Measurements from ENCODE around the gene ABCB1.

ABCB1 gene

DNA sequence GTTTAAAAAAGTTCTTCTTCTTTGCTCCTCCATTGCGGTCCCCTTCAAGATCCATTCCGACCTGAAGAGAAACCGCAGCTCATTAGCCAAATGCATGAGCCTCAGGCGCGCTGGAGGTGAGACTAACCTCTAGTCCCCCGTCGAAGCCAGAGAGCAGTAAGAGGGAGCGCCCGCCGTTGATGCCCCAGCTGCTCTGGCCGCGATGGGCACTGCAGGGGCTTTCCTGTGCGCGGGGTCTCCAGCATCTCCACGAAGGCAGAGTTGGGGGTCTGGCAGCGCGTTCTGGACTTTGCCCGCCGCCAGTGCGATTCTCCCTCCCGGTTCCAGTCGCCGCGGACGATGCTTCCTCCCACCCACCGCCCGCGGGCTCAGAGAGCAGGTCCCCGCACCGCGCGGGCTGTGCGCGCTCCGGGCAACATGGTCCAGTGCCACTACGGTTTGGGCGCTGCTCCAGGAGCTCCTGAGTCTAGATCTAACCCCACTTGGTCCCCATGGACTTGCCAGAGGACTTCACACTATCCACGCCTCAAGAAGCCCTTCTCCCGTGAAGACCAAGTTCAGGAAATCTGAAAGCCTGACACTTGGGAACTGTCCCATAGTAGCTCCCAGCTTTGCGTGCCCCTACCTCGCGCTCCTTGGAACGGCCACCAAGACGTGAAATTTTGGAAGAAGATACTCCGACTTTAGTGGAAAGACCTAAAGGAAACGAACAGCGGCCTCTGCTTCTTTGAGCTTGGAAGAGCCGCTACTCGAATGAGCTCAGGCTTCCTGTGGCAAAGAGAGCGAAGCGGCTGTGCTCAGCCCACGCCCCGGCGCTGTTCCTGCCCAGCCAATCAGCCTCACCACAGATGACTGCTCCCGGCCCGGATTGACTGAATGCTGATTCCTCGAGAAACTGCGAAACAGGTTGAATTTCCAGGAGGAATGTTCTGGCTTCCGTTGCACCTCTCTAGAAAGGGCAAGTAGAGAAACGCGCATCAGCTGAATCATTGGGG lies at the start of gene ABCB1:
TSS of gene ABCB1 (minus strand) at position 755 of the 995 bp plus-strand sequence. CDS start at position 55, 700 bp downstream.
- peak; percentile 22 for DNase-seq (ENCODE audit: low spot score)

DNA sequence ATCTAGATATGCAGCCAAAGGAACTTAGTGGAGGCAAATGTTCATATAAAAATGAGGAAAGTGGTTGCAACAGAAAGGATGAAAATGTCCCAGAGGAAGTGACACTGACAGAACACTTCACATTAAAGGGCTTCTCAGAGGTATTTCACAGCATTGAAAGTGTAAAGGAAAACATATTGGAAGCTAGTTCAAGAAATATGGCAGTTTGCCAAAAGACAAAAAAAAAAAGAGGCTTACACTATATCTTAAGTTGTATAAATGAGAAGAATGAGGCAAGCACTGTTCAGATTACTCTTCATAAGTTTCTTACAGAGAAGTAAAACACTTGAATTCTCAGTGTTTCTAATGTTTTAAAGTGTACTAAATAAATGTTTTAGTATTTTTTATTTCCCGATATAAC lies 47.6 kb upstream of the ABCB1 start:
- DNase-seq (ENCODE audit: low spot score), result no peak

DNA sequence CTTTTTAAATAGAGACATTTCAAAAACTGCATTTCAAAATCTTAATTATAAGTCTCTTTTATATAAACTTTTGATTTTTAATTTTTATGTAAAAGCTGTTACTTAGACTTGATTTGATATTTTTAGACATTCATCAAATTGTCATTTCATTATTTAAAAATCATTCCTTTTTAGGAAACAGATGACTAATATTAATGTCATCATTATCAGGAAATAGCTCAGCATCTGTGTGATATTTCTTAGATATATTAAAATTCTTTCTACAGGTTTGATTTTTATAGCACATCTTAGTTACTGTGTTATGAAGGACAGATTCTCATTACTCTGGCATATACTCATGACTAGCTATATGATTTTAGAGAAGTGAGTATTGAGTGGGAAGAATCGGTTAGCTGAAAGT lies 44.8 kb upstream of the ABCB1 start:
- no peak for DNase-seq (ENCODE audit: low spot score)

GRCh38 chr7:87635921-87636320 lies 35.2 kb upstream of the ABCB1 start:
- no peak for DNase-seq (ENCODE audit: low spot score)

GRCh38 chr7:87628780-87629569 lies 28.3 kb upstream of the ABCB1 start:
- no peak for DNase-seq (ENCODE audit: low spot score)

DNA sequence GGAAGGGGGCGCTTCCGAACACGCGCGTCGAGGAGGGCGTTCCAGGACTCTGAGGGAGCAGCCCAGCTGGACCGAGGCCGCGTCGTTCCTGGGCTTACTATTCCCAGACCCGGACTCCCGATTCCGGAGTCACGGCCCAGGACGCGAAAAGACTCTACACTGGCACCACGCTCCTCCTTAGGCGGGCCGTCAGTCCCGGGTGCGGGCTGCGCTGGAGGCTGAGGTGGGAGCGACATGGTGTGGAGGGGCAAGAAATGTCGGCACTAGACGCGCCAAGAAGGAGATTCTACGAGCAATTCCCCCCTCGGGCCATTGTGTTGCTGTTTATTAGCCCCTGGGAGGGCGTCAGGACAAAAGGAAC lies 26.9 kb upstream of the ABCB1 start:
- DNase-seq (ENCODE audit: low spot score), result no peak

- DNase-seq (ENCODE audit: low spot score), result no peak
Observed at GRCh38 chr7:87625101-87625500, 24.4 kb upstream of the ABCB1 start.

DNA sequence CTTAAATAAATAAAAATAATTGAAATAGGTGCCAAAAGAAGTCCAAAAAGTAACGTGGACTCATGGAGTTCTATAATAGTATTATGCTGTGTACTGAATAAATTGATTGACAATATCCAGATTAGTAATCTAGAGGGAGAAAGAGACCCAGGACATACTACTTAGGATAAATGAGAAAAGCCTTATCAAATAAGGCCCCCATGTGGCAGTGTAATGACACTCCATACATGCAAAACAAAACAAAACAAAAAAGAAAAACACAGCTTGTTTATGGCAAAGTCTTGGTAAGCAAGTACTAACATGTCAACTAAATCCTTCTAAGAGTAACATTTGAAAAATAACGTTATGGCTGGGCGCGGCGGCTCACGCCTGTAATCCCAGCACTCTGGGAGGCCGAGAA lies 23.9 kb upstream of the ABCB1 start:
- DNase-seq (ENCODE audit: low spot score), result no peak

DNA sequence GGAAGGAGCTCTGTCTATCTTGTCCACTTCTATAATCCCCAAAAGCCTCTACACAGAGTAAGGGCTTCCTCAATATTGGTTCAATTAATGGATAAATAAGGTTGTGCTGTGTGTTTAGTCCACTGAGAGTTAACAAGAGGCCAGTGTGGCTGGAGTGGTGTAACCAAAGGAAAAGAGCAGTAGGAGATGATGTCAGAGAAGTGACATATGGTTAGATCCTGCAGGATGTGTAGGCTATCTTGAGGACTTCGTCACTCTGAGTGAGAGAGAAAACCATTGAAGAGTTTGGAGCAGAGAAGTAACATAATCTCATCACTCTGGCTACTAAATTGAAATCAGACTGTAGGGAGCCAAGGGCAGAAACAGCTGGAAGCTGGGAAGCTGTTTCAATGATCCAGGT lies 14.5 kb upstream of the ABCB1 start:
- DNase-seq (ENCODE audit: low spot score), result no peak

GRCh38 chr7:87609916-87610315 lies 9.2 kb upstream of the ABCB1 start:
- DNase-seq (ENCODE audit: low spot score), result no peak

- no peak for DNase-seq (ENCODE audit: low spot score)
Observed at GRCh38 chr7:87608431-87608830, 7.7 kb upstream of the ABCB1 start.

- DNase-seq (ENCODE audit: low spot score), result no peak
Observed at GRCh38 chr7:87604264-87604663, 3.6 kb upstream of the ABCB1 start.

GRCh38 chr7:87599336-87599735 lies 1.3 kb downstream of the ABCB1 start:
- no peak for DNase-seq (ENCODE audit: low spot score)

DNA sequence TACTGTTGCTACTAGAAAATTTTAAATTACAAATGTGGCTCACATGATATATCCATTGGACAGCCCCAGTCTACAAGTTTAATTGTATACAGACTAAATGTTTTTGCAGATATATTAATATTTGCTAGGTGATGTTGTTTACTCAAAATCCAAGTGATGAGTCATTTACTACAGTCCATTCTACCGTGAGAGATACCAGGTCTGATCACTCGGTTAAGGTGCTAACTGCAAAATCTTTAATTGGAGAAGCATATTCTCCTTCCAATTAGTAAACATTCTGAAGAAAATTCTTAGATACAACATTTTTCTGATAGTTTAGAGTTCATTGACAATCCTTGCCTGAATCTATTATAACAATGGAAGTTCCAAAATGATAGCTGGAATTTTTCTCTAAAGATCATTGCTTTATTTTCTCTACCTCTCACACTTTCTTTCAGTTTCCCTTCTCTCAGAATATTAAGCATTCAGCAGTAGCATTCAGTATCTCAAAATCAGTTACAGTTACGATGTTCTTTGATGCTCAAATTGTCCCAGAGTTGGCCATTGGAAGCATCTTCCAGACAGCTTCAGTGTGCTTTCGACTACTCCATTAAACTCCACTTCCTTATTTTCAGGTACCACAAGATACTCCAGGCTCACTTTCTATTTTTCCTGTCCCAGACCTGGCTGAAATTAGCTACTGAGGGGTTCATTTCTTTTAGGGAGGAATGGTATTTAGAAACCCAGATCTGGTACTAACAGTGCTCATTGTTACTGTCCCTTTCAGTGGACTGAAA lies 2.3 kb downstream of the ABCB1 start:
- DNase-seq (ENCODE audit: low spot score), result no peak

- DNase-seq (ENCODE audit: low spot score), result no peak
Observed at GRCh38 chr7:87596696-87597095, 4.0 kb downstream of the ABCB1 start.

DNA sequence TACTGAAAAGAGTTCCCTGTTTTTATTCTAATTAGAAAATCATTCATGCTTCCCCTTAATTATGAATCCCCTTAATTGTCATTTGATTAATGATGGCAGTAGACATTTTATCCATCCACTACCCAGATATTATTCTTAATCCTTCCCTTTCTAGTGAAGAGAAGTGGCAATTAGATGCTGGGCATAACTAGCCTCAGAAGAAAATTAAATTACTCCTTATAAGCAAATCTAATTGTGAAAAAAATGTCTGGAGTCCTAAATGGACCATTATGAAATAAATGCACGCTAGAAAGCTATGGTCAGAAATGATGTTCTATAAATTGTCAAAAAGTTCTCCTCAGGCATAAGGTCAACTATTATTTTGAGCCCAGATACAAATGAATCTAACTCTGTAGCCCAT lies 4.5 kb downstream of the ABCB1 start:
- no peak for DNase-seq (ENCODE audit: low spot score)

- DNase-seq (ENCODE audit: low spot score), result no peak
Observed at GRCh38 chr7:87592300-87592699, 8.4 kb downstream of the ABCB1 start.

DNA sequence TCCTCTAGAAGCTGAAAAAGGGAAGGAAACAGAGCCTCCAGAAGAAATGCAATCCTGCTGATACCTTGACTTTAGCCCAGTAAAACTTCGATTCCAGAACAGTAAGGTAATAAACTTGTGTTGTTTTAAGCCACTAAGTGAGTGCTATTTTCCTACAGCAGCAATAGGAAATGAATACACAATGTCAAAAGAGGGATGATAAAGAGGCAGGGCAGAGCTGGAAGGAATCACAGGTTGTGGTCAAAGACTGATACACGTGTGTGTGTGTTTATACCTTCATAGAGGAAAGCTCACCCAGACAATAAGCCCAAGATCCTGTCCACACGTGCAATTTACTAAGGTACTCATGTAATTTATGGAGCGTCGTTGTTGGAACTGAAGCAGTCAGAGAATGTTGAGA lies 9.5 kb downstream of the ABCB1 start:
- no peak for DNase-seq (ENCODE audit: low spot score)

DNA sequence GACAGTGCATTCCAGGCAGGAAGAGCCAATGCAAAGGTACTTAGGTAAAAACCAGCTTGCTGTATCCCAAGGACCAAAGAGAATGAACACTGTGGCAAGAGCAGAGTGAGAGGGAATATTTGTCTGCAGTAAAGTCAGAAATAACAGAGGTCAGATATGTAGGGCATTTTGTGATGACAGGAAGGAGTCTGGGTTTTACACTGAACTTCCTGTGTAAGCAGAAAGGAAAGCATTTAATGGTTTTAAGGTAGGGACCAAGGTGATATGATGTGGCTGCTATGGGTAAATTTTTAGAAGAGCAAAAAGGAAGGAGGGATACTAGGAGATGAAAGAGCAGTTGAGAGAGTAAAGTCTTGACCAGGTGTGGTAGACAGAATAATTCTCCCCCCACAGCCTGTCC lies 10.1 kb downstream of the ABCB1 start:
- no peak for DNase-seq (ENCODE audit: low spot score)

GRCh38 chr7:87589631-87590030 lies 11.1 kb downstream of the ABCB1 start:
- no peak for DNase-seq (ENCODE audit: low spot score)

DNA sequence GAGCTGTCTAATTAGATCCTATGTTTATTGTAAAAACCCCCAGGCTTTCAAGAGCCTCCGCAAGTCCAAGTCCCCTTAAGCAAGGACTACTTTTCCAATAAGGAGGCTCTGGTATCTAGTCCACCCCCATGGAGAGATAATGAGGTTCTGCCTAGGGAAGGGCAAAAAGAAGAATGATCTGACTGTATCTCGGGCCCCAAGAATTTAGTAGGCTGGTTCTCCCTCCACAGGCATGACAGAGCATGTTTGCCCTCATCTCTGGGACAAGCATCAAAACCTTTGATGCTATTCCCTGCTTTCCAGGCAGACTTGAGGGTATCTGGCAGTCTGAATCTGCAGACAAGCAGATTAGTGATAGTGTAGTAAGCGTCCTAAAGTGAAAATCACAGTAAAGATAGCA lies 19.0 kb downstream of the ABCB1 start:
- no peak for DNase-seq (ENCODE audit: low spot score)

- DNase-seq (ENCODE audit: low spot score), result no peak
Observed at GRCh38 chr7:87580636-87581035, 20.0 kb downstream of the ABCB1 start.

Measured in pons (tissue), 1 donor.